NCI-H345 treated with DMSO at 0.1 percent for 48 hours (cell line): ENCODE results near the gene INPP4A.
A peak's percentile ranks its signal among the peaks of the same experiment; 100 is the strongest.
"Not testable (repeated sequence)": the region's sequence is repeated elsewhere in the genome, so short reads cannot be mapped to it uniquely, and the experiment has no call there.

Experiments
- DNase-seq: peaks from one replicate; lab custom pipeline; 2025; ENCODE audit not compliant: unreplicated experiment; lab: John Stamatoyannopoulos, UW

INPP4A gene

DNA sequence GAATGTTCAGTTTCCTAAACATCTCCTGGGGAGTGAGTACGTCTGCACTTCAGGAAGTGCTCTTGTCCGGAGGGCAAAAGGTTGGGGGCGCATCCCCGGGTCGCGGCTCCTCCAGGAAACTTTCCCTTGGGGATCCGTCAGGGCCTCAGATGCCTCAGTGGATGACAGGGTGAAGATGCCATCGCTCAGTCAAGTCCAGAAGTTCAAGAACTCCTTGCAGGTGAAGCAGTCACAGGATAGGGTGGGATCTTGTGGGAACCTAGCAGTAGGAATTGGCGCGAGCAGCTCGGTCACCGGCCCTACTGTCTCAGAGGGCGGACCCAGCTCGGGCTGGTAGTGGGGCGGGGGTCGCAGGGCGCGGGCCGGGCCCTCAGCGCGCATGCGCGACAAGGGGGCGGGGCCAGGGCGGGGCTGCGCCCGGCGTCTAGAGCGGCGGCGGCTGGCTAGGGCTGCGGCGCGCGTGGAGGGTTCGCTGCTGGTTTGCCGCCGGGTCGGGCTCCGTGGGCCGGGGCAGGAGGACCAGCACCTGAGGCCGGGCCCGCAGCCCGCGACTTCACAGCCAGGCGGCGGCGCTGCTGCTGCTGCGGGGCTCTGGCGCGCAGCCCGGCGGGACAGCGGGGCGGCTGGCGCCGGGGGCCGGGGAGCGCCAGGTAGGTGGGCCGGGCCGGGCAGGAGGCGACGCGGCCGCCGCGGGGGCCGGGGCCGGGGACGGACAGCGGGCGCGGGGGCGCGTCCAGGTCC is at the start of gene INPP4A:
TSS of gene INPP4A (plus strand) at position 423 of the 741 bp plus-strand sequence. CDS start 75,191 bp downstream, outside the sequence.
- peak; percentile 51 for DNase-seq

DNA sequence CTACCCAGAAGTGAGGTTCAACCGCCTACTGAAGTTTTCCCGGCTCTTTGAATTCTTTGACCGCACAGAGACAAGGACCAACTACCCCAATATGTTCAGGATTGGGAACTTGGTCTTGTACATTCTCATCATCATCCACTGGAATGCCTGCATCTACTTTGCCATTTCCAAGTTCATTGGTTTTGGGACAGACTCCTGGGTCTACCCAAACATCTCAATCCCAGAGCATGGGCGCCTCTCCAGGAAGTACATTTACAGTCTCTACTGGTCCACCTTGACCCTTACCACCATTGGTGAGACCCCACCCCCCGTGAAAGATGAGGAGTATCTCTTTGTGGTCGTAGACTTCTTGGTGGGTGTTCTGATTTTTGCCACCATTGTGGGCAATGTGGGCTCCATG is 48.7 kb upstream of the INPP4A start:
- no peak for DNase-seq

DNA sequence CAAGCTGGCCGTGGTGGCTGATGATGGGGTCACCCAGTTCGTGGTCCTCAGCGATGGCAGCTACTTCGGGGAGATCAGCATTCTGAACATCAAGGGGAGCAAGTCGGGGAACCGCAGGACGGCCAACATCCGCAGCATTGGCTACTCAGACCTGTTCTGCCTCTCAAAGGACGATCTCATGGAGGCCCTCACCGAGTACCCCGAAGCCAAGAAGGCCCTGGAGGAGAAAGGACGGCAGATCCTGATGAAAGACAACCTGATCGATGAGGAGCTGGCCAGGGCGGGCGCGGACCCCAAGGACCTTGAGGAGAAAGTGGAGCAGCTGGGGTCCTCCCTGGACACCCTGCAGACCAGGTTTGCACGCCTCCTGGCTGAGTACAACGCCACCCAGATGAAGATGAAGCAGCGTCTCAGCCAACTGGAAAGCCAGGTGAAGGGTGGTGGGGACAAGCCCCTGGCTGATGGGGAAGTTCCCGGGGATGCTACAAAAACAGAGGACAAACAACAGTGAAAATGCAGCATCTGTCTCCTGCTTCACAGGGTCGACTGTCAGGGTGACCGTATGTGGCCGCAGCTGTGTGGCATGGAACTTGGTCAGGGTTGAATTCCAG is 47.8 kb upstream of the INPP4A start:
- DNase-seq = no peak

DNA sequence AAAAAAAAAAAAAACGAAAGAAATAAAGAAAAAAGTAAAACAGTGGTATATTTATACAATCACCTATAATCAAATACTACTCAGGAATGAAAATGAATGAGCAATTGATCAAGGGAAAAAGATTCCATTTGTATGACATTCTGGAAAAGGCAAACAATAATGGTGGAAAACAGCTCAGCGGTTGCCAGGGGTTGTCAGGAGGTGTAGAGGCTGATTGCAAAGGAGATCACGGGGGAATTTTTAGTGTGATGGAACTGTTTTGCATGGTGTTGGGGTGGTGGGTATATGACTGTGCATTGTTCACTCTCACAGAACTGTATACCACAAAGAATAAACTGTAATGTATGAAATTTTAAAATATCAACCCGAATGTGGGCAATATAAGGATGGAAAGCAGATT is 45.5 kb upstream of the INPP4A start:
- DNase-seq = no peak

DNA sequence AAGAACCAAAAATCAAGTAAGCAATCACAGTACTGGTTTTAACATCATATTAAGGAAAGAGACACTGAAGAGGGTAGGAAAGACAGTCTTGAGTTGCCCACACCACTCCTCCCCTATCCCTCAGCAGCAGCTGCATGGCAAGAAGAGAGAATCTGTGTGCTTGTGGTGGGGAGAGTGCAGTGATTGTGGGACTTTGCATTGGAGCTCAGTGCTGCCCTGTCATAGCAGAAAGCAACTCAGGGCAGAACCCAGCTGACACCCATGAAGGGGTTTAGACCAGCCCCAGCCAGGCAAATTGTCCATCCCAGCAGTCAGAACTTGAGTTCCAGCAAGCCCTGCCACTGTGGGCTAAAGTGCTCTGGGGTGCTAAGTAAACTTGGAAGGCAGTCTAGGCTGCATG is 40.8 kb upstream of the INPP4A start:
- no peak for DNase-seq

DNA sequence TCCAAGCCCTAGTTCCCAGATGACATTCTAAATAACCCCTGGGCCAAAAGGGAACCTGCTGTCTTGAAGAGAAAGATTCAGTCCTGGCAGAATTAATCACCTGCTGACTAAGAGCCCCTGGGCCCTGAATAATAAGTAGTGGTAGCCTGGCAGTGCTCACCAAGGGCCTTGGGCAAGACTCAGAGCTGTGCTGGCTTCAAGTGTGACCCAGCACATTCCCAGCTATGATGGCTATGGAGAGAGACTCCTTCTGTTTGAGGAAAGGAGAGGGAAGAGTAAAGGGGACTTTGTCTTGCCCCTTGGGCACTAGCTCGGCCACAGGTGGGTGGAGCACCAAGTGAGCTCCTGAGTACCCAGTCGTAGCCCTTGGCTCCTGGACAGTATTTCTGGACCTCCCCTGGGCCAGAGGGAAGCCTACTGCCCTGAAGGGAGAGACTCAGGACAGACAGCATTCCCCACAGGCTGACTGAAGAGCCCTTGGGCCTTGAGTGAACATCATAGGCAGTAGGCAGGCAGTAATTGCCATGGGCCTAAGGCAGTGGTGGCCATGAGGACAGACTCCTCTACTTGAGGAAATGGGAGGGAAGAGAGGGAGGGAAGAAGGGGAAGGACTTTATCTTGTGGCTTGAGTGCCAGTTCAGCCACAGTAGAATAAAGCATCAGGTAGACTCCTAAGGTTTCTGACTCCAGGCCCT is 40.0 kb upstream of the INPP4A start:
- DNase-seq = no peak

DNA sequence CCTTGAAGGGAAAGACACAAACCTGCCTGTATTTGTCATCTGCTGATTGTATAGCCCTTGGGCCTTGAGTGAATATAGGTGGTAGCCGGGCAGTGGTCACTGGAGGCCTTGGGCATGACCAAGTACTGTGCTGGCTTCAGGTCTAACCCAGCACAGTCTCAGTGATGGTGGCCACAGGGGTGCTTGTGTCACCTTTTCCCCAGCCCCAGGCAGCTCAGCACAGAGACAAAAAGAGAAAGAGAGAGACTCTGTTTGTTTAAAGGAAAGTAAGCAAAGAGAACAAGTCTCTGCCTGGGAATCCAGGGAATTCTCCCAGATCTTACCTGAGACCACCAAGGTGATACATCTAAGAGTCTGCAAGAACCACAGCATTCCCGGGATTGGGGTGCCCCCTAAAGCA is 39.4 kb upstream of the INPP4A start:
- no peak for DNase-seq

DNA sequence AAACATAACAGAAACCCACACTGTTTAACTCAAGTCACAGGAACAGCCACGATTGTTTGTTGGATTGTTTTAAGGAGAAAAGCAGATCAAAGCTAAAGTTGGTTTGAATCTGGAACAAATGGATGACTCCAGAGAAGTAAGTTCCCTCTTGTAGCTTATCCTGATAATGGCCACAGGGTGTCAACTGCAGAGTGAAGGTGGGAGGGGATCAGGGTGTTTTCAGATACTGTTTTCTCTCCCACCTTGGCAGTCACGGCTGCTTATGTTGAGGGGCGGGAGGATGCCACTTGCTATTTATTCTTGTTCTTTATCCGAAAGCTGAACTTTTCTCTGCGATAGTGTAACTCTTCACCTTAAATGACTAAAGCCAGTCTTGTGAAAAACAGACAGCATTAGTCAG is 36.5 kb upstream of the INPP4A start:
- no peak for DNase-seq

DNA sequence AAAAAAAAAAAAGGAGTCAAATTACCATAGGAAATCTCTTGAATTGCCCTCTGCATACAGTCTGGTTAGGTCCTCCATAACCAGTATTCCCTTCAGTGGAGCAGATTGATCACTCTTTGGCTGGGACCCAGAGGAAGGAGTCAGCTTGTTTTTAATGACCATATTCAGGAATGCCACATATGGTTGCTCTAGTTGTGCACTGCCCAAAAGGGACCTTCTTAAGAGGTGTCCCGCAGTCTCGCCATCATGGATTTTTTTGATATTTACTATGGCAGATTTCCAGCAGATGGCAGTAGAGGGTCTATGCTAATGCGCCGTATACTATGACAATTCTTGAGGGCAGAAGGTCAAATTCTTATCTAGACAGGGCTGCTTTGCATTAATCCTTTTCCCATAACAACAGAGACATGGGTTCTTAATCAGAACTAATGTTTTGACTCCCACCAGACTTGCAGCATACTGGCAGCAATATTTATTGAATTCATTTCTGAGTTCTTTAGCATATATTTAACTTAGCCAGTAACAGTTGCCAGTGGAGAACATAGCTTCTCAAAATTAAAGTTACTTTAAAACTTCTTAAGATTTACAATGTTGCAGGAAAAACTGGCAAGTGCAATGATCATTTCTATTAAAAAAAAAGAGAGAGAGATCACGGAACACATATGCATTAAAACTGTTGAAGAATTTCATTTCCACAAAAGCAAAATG is 31.8 kb upstream of the INPP4A start:
- DNase-seq = peak; percentile 25

DNA sequence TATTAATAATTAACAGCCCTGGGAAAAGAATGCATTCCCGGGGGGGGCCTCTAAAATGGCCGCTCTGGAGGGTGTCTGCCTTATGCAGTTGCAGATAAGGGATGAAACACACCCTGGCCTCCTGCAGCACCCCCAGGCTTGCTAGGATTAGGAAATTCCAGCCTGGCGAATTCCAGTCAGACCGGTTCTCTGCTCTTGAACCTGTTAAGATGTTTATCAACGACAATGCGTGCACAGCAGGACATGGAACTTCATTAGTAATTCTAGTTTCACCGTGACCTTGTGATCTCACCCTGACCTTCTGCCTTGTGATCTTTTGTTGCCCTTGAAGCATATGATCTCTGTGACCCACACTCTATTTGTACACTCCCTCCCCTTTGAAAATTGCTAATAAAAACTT is 30.4 kb upstream of the INPP4A start:
- not testable (repeated sequence) for DNase-seq

DNA sequence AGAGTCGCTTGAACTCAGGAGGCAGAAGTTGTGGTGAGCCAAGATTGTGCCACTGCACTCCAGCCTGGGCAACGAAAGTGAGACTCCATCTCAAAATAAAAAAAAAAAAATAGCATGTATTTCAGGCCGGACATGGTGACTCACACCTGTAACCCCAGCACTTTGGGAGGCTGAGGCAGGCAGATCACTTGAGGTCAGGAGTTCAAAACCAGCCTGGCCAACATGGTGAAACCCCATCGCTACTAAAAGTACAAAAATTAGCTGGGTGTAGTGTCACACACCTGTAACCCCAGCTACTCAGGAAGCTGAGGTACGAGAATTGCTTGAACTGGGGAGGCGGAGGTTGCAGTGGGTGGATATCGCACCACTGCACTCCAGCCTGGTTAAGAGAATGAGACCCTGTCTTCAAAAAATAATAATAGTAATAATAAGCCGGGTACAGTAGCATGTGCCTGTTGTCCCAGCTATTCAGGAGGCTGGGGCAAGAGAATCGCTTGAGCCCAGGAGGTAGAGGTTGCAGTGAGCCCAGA is 28.9 kb upstream of the INPP4A start:
- not testable (repeated sequence) for DNase-seq

DNA sequence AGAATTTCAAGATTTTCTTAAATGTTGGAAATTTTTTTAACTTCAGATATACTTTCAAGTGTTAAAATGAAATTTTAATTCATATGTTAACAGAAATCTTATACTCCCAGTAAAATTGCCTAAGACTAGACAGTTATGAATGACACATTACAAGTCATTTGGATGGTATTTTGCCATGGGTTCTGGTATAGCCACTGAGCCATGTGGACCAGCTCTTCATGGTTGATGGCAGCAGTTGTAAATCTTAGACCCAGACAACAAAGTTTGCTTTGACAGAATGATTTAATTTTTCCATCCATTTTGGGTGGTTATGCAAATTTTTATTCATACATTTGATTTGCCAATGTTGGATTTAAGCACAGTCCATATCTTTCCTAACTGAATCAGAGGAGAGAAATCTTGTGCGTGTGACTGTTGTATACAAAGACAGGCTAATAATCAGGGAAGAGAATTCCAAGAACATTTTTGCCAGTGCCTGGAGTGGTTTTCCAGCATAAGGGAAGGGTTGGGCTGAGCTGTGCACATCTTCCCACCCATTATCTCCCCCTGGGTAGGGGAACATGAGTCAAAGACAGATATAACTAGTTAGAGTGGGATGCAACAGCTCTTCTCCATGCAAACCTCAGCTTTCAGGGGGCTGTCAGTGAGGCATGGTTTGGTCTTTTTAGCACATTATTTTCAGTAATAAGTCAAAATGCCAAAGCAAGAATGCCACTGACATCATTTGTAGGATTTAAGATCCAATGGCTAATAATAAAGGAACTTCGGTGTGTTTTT is 28.1 kb upstream of the INPP4A start:
- DNase-seq = no peak

DNA sequence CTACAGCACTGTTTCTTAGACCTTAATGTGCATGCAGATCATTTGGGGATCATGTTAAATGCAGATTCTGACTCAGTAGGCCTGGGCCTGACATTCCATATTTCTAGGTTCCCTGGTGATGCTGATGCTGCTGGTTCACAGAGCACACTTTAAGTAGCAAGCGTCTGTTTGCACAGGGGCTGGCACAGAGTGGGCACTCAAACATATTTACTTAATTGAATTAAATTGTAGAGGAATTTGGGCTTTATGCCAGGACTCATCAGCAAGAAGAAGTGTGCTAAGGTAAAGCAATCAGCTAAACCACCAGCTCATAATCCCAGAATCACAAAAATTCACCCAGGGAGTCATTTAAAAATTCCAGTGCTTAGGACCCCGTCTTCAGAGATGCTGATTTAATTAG is 25.1 kb upstream of the INPP4A start:
- no peak for DNase-seq

DNA sequence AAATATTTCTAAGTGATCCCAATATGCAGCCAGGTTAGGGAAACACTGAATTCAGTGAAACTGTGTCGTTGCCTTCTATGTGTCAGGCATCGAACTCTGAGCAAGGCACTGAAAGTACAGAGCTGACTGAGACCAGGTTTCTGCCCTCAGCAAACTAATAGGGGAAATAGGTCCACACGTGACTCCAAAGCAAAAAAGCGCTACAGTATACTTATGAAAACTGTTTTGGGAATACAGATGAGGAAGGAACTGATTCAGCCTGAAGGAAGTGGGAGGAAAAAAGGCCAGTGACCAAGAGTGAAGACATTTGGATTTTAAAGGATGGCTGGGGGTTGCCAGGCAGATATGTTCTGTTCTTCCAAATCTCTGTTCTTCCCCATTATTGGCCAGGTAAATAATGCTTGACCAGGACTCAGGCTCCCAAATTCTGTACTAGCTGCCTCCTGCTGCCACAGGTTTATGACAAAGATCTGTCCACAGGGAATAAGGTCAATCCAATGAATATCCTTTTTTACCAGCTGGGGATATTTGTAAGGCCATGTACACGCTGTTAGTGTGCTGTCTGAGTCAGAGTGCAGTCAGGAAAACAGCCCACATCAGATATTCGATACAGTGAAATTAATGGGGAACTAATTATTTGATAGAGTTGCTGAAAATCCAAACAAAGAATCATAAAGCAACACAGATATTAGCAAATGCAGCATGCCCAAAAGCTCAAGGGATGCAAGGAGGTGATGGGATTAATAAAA is 24.5 kb upstream of the INPP4A start:
- DNase-seq = no peak

DNA sequence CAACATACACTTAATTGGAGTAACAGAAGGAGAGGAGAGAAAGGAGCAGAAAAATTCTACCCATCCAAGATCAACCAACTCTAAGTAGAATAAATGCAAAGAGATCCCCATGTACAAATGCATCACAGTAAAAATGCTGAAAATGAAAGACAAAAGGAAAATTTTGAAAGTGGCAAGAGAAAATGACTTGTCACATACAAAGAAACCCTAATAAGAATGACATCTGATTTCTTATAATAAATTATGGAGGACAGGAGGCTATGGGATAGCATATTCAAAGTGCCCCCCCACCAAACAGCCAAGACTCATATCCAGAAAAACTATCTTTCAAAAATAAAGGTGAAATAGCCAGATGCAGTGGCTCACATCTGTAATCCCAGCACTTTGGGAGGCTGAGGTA is 22.2 kb upstream of the INPP4A start:
- no peak for DNase-seq

DNA sequence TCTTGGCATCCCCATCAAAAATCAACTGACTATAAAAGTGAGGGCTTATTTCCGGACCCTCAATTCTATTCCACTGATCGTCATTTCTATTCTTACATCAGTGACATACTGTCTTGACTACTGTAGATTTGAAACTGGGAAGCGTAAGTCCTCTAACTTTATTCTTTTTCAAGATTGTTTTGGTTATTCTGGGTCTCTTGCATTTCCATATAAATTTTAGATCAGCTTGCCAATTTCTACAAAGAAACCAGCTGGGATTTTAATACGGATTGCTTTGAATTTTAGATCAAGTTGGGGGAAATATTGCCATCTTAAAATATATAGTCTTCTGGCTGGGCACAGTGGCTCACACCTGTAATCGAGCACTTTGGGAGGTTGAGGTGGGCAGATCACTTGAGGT is 17.9 kb upstream of the INPP4A start:
- DNase-seq = no peak

DNA sequence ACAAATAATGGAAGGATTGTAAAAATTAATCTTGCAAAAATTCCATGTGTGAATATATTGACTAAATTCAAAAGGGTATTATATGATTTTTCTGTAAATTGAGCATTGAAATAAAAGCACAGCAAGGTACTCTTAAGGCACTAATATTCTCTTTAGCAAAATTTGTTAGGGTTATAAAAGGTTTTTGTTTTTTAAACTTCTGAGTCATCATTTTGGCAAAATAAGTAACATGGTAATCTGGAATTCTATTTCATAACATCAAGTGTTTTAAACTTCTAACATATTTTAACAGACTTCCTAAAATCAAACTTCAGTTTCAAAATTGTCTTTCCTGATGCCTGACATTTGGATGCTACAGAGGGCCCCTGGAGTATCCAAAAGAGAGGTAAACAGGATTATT is 12.5 kb upstream of the INPP4A start:
- no peak for DNase-seq

DNA sequence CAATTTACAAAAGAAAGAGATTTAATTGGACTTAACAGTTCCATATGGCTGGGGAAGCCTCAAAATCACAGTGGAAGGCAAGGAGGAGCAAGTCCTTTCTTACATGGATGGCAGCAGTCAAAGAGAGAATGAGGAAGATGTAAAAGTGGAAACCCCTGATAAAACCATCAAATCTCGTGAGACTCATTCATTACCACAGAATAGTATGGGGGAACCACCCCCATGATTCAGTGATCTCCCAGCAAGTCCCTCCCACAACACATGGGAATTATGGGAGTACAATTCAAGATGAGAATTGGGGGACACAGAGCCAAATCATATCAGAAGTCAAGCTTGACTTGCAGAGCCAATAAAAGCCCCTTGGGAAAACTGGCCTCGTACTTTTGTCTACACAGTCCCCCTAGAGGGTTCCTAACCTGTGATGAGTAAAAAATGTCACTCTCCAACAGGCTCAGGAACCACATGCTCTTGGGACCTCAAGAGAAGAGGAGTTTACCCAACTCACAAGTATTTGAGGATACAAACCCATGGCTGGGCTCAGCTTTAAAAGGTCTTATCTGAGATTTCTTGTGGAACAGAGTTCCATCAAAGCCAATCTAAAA is 11.2 kb upstream of the INPP4A start:
- no peak for DNase-seq

DNA sequence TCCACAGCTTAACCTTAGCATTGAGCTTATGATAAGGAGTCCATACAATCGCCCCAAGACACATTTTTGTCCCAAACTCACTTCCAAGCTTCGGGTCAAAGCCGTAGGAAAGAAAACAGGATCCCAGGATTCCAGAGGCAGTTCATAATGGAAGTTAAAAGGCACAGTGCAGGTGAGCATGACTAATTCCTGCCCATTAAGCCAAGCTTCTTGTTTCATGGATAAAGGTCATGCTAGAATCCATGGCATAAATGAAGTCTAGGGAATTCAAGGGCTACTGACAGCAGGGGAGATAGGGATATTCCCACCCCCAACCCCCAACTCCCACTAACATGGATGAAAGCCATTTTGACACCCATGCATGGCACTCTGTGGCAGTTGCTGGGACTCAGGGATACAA is 10.2 kb upstream of the INPP4A start:
- DNase-seq = no peak

DNA sequence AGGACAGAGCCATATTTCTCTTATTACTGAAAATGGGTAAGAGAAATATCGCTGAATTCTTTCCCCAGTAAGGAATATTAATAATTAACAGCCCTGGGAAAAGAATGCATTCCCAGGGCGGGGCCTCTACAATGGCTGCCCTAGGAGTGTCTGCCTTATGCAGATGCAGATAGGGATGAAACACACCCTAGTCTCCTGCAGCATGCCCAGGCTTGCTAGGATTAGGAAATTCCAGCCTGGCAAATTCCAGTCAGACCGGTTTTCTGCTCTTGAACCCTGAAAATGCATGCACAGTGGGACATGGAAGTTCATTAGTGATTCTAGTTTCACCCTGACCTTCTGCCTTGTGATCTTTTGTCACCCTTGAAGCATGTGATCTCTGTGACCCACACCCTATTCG is 9.0 kb upstream of the INPP4A start:
- not testable (repeated sequence) for DNase-seq
